Activated CD8-positive, alpha-beta T cell treated with anti-CD3 and anti-CD28 coated beads for 36 hours (primary cell): ENCODE results near the gene KNDC1. TPM values are rescaled to one million over a fixed set of nuclear protein-coding genes. Genes with fewer than 3 reads are reported as not detected.
A peak's percentile ranks its signal among the peaks of the same experiment; 100 is the strongest.

Source experiments
- ATAC-seq: fragments of 200-7000 bp; cut with Tn5 transposase; one replicate; pipeline ENCODE4 v1.10.0; 2021; ENCODE audit warnings: mild to moderate bottlenecking, moderate library complexity
- CTCF ChIA-PET: fragments of 350-600 bp; sonication (Branson Sonifier 250); formaldehyde crosslinking; loops from one replicate; lab custom pipeline; 2021; ENCODE audit warnings: antibody characterized with exemption; lab: Charles Lee
- POLR2A ChIA-PET: fragments of 350-600 bp; sonication (Branson Sonifier 250); formaldehyde crosslinking; loops from one replicate; lab custom pipeline; 2021; ENCODE audit warnings: antibody characterized with exemption; lab: Charles Lee
- DNase-seq: peaks from one replicate; pipeline ENCODE4 v3.0.0-alpha.2; 2020
- H3K27ac Mint-ChIP-seq: one replicate; pipeline ENCODE4 v1.8.0; 2021; ENCODE audit warnings: mild to moderate bottlenecking, mixed read lengths
- H3K27me3 Mint-ChIP-seq: one replicate; pipeline ENCODE4 v1.8.0; 2021; ENCODE audit warnings: mixed read lengths
- H3K36me3 Mint-ChIP-seq: one replicate; pipeline ENCODE4 v1.8.0; 2021; ENCODE audit warnings: low read depth, mixed read lengths
- H3K4me1 Mint-ChIP-seq: one replicate; pipeline ENCODE4 v1.8.0; 2021; ENCODE audit warnings: low read depth, mixed read lengths
- H3K4me3 Mint-ChIP-seq: one replicate; pipeline ENCODE4 v1.8.0; 2021; ENCODE audit warnings: mild to moderate bottlenecking, moderate library complexity, mixed read lengths
- H3K9me3 Mint-ChIP-seq: one replicate; pipeline ENCODE4 v1.8.0; 2021; ENCODE audit warnings: mixed read lengths
- intact Hi-C: fragments of 100-400 bp; cut with micrococcal nuclease; formaldehyde crosslinking; loops from one replicate; pipeline ENCODE4 v1.10.0; 2022
- total RNA-seq, 2 experiments: library from RNA; stranded (reverse); gene quantifications; one replicate each; pipeline ENCODE4 v1.2.3, GENCODE V29; 2021
- TF ChIP-seq, protein P1 (sequence below): fragments of 200-600 bp; IDR thresholded peaks from one replicate; pipeline ENCODE4 v1.8.0; 2022; ENCODE audit warnings: antibody characterized with exemption, mild to moderate bottlenecking

KNDC1 gene
- total RNA-seq, 2 experiments from 2014 or later = not detected

GRCh38 chr10:133227256-133227655, 67.2 kb downstream of the KNDC1 start:
- H3K27ac Mint-ChIP-seq = no peak overlapping the region
- intact Hi-C loops = no loop called here
- ChIA-PET POLR2A (interaction anchor here (0.9 to 1.6 kb wide), 2 partner anchors 48 to 84 kb away, joined by 3 to 5 read pairs; no protein-coding TSS in a partner anchor), CTCF (interaction anchor here (1.8 kb wide), 1 partner anchor 84 kb away, joined by 9 read pairs; no protein-coding TSS in a partner anchor)
- no peaks in the 10 kb centered on the region for H3K9me3 Mint-ChIP-seq
- peaks cover 21% of the 10 kb centered on the region for H3K4me1 Mint-ChIP-seq
- H3K27me3 Mint-ChIP-seq = peaks cover 38% of the 10 kb centered on the region
- ATAC-seq (no peak), DNase-seq (no peak)
- H3K36me3 Mint-ChIP-seq = no peaks in the 10 kb centered on the region
- H3K4me3 Mint-ChIP-seq = no peak overlapping the region
- TF ChIP-seq, protein P1, sequence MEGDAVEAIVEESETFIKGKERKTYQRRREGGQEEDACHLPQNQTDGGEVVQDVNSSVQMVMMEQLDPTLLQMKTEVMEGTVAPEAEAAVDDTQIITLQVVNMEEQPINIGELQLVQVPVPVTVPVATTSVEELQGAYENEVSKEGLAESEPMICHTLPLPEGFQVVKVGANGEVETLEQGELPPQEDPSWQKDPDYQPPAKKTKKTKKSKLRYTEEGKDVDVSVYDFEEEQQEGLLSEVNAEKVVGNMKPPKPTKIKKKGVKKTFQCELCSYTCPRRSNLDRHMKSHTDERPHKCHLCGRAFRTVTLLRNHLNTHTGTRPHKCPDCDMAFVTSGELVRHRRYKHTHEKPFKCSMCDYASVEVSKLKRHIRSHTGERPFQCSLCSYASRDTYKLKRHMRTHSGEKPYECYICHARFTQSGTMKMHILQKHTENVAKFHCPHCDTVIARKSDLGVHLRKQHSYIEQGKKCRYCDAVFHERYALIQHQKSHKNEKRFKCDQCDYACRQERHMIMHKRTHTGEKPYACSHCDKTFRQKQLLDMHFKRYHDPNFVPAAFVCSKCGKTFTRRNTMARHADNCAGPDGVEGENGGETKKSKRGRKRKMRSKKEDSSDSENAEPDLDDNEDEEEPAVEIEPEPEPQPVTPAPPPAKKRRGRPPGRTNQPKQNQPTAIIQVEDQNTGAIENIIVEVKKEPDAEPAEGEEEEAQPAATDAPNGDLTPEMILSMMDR = no peak

DNA sequence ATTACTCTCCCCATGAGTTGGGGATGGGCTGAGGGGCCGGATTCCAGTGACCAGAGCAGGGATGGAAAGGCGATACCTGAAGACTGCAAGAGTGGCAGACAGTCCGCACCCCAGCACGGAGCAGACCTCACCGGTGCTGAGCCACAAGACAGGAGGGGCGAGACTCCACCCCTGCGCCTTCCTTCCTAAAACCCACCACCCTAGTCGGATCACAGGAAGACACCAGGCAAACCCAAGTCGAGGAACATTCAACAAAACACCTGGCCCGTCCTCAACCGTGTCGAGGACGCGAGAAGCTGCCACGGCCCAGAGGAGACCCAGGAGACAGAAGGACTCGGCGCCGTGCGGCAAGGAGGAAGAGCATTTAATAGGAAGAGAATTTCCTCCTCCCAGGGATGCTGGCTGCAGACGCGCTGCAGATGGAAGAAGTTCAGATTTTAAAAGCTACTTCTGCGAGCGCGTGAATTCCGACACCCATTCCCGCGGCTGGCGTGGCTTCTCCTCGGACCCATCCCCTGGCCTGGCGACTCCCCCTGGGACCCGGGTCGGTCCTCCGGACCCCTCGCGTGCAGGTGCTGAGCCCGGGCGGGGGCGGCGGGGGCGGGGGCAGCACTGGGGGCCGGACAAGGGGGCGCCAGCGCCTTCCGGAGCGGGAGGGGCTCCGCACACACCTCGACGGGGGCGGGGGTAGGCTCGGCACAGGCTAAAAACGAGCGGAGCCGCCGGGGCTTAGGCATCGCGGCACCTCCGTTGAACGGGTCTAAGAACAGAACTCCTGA, 69.4 kb downstream of the KNDC1 start:
- Mint-ChIP-seq H3K27ac (no peak overlapping the region), H3K36me3 (no peaks in the 10 kb centered on the region)

DNA sequence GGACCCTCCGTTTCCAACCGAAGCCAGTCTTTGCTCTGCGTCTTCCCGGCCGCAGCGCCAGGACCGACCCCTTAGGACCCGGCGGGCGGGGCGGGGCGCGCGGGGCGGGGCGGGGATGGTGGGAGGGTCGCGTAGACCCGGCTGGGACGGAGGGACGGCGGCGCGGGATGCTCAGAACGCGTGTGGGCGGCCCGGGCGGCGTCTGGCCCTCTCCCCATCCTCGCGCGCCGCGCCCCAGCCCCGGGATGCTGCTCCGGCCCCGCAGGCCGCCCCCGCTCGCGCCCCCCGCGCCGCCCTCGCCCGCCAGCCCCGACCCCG, 70.0 kb downstream of the KNDC1 start, which contains the start of gene UTF1:
UTF1 (plus strand) TSS at position 174 of the 318 bp plus-strand sequence; CDS start at position 246, 72 bp downstream.
- Mint-ChIP-seq H3K27me3 (peaks cover 52% of the 10 kb centered on the region), H3K4me3 (peak within 1 kb of the TSS; percentile 14), H3K27ac (no peak within 1 kb of the TSS), H3K9me3 (no peaks in the 10 kb centered on the region), H3K36me3 (no peaks in the 10 kb centered on the region), H3K4me1 (peaks cover 23% of the 10 kb centered on the region)
- POLR2A ChIA-PET = no interaction called here
- DNase-seq (no peak), ATAC-seq (no peak)
- intact Hi-C loops = no loop called here
- TF ChIP-seq, protein P1 = no peak
- CTCF ChIA-PET = no interaction called here

More for the DNA sequence above, 69.4 kb downstream of the KNDC1 start:
- H3K27me3 Mint-ChIP-seq = peaks cover 50% of the 10 kb centered on the region
- intact Hi-C loops = no loop called here
- H3K9me3 Mint-ChIP-seq = no peaks in the 10 kb centered on the region
- ATAC-seq (no peak), DNase-seq (no peak)
- POLR2A ChIA-PET = no interaction called here
- peaks cover 21% of the 10 kb centered on the region for H3K4me1 Mint-ChIP-seq
- TF ChIP-seq, protein P1 = no peak
- peak overlapping the region; percentile 14 for H3K4me3 Mint-ChIP-seq
- CTCF ChIA-PET = no interaction called here

GRCh38 chr10:133230387-133231195, 70.6 kb downstream of the KNDC1 start:
- peaks cover 20% of the 10 kb centered on the region for H3K4me1 Mint-ChIP-seq
- TF ChIP-seq, protein P1 = no peak
- no peaks in the 10 kb centered on the region for H3K36me3 Mint-ChIP-seq
- H3K9me3 Mint-ChIP-seq = no peaks in the 10 kb centered on the region
- no peak overlapping the region for H3K27ac Mint-ChIP-seq
- H3K27me3 Mint-ChIP-seq = peaks cover 54% of the 10 kb centered on the region
- no peak overlapping the region for H3K4me3 Mint-ChIP-seq
- ATAC-seq = no peak
- intact Hi-C loops = no loop called here
- CTCF ChIA-PET = no interaction called here
- POLR2A ChIA-PET = interaction anchor here (0.8 kb wide), 1 partner anchor 26 kb away, joined by 3 read pairs; no protein-coding TSS in a partner anchor
- peak; percentile 29 for DNase-seq
